Left forelimb (tissue), 1 donor: ENCODE results near the gene MUC6.

Experiments used
- DNase-seq: peaks from one replicate; pipeline ENCODE4 v3.0.0-alpha.2; 2018; ENCODE audit warnings: low spot score

Gene MUC6

GRCh38 chr11:1023811-1024596, 12.5 kb downstream of the MUC6 start:
- no peak for DNase-seq

DNA sequence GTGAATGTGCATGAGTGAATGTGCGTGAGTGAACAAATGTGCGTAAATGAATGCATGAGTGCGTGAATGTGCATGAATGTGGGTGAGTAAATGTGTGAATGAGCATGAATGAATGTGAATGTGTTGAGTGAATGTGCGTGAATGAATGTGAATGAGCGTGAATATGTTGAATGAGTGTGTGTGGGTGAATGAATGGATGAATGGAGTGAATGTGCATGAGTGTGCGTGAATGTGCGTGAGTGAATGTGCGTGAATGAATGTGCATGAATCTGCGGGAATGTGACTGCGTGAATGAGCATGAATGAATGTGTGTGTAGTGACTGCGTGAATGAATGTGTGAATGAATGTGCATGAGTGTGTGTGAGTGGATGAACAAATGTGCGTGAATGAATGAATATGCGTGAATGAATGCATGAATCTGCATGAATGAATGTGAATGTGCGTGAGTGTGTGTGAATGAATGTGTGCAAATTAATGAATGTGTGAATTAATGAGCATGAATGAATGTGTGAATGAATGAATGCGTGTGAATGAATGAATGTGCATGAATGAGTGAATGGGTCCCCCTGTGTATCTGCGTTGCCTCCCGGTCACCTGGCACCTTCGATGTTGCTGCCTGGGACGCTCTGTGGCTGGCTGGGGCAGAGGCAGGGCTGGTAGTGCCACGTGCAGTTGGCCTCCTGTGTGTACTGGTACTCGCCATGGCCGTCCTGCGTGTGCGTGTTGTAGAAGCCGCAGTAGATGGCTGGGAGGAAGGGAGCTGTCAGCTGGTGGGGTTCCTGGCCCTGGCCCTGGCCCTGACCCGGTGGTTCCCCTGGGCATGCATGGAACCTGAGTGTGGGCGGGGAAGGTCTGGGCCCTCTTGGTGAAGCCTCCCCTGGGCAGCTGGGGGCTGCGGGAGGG, 13.4 kb downstream of the MUC6 start:
- no peak for DNase-seq

GRCh38 chr11:1022411-1022810, 14.1 kb downstream of the MUC6 start:
- DNase-seq: no peak

DNA sequence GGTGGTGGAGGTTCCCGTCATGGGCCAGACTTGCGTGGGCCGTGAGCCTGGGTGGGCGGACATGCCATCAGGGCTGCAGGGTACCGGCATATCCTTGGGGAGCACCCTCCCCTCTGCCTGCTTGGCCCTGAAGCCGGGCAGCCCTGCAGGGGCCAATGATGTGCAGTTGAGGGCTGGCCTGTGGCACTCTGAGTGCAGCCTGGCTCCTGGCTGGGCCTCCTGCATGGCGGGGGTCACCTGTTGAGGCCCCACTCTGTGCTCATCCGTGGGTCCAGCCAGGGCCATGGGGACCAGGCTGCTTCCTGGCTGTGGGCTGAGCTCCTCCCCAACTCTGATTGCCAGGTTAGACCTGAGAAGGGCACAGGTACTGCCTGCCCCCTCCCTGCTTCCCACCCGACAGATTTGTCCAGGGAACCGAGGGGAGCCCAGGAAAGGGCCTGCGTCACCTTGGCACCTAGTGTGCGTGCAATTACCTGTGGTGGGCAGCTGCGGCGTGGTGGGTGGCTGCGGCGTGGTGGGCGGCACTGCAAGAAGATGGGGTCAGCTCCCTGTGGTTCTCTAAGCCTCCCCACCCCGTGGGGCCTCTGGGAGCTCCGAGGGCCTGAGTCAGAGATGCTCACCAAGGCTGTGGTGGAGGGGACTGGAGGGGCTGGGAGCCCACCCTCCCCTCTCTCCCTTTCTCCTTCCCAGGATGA, 16.2 kb downstream of the MUC6 start:
- no peak for DNase-seq

DNA sequence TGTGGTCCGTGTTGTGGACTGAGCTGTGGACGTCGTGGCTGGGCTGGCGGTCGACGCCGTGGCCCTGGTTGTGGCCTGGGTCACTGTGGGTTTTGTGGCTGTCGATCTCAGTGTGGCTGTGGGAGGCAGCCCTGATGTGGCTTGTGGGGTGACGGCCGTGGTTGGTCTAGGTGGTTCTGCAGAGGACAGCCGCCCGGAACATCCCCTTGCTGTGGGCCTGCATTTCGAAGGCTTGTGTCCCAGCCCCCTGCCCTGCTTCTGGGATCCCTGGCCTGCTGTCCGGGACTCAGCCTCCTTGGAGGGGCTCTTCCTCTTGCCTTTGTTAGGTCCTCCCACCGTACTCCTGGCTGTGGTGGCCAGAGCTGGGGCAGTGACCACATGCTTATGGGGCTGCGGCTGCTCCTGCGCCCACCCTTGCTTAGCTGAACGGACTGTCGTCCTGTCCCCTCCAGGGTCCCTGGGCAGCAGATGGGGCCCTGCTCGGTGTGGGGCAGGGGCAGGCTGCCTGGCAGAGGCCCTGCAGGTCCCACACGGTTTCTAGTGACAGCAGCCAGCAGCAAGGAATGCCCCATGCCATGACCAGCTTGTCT, 17.1 kb downstream of the MUC6 start:
- DNase-seq: no peak

GRCh38 chr11:1018091-1018490, 18.4 kb downstream of the MUC6 start:
- no peak for DNase-seq

GRCh38 chr11:1017269-1018005, 19.1 kb downstream of the MUC6 start:
- peak; percentile 78 for DNase-seq

GRCh38 chr11:1016610-1017126, 19.9 kb downstream of the MUC6 start:
- peak; percentile 78 for DNase-seq

GRCh38 chr11:1015826-1016545, 20.5 kb downstream of the MUC6 start:
- DNase-seq: no peak

- DNase-seq: no peak
These were observed 21.5 kb downstream of the MUC6 start for GRCh38 chr11:1015064-1015463.

GRCh38 chr11:1014276-1014675, 22.2 kb downstream of the MUC6 start:
- no peak for DNase-seq

DNA sequence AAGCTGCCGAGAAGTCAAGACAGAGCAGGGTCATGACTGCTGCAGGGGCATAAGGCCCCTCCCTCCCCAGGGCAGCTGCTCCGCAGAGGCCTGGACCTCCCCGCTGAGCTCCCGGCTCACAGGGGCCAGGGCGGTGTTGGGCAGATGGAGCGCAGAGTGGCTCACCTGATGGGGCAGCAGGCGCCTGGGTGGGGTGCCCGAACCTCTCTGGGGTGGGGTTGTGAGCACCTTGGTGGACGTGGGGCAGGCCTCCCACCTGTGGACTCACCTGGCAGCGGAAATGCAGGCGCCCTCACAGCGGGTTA, 22.9 kb downstream of the MUC6 start:
- DNase-seq: no peak

- no peak for DNase-seq
These were observed 23.5 kb downstream of the MUC6 start for GRCh38 chr11:1012740-1013630.

DNA sequence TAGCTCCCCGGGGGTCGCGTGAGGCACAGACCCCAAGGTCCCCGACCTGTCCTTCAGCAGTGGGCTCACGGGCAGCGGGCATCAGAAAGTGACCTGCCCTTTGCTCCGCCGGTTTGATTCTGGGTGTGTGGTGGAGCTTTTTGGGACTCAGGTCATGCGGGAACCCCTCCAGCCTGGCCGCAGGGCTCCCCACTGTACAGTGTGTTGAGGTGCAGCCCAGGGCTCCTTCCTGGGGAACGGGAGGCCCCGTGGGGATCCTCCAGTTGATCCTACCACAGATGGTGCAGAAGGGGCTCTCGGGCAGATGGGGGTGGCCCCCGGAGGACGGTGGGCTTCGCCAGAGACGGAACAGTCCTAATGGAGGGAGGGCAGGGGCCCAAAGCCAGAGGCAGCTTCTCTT, 24.2 kb downstream of the MUC6 start:
- DNase-seq: no peak

- no peak for DNase-seq
These were observed 25.2 kb downstream of the MUC6 start for GRCh38 chr11:1011320-1011698.

GRCh38 chr11:1010551-1011319, 25.8 kb downstream of the MUC6 start:
- no peak for DNase-seq

DNA sequence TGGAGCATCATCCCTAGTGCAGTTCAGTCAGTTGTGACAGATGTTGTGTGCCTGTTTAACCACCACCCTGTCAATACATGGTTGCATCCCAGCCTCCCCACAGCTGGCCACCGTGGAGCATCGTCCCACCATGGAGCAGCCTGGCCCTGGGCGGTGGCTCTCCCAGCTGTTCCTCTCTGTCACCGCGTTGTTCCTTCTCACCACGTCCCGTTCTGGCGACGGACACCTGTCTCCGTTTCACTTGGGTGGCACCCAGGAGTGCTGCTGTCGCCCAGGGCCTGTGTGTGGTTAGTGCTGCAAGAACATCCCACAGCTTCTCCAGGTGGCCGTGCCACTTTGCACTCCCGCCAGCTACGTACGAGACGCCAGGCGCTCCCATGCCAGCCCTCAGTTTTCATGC, 26.5 kb downstream of the MUC6 start:
- no peak for DNase-seq

- no peak for DNase-seq
These were observed 27.1 kb downstream of the MUC6 start for GRCh38 chr11:1009371-1009770.

DNA sequence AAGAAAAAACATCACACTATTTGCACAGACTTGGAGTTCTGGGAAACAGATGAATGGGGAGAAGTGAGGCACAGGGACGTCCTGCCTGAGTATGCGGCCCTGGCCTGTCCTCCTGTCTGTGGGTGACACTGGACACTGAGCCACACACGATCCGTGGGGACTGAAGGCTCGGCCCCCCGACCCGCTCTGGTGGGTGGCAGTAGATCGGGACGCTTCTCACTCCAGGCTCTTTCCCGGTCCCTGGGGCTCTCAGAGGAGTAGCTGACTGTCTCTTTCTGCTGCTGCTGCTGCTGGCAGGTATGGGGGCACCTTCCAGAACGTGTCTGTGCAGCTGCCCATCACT, 27.7 kb downstream of the MUC6 start:
- DNase-seq: no peak
